Psoas muscle (tissue), 8 donors: Measurements from ENCODE around the gene PFKL. TPM values are rescaled to one million over a fixed set of nuclear protein-coding genes. Genes with fewer than 3 reads are reported as not detected.
"Not testable (repeated sequence)": the region's sequence is repeated elsewhere in the genome, so short reads cannot be mapped to it uniquely, and the experiment has no call there.

ENCODE experiments used
- ATAC-seq, 4 donors: fragments of 200-7000 bp; cut with Tn5 transposase; one replicate each; pipeline ENCODE4 v1.9.1; 2020; ENCODE audit warnings: moderate library complexity in 3 of 4, mild to moderate bottlenecking in 2 of 4
- DNase-seq, 2 donors: peaks; one replicate each; pipeline ENCODE4 v3.0.0-alpha.2; 2020
- H3K27ac ChIP-seq: fragments of 200-600 bp; one replicate; pipeline ENCODE4 v1.8.0; 2022
- H3K27me3 ChIP-seq, 3 donors: fragments of 200-600 bp in 1 of 3; one replicate each; pipeline versions ENCODE4 v1.6.1 to v1.8.0; 2013 to 2022; ENCODE audit warnings: low read length in 2 of 3, mild to moderate bottlenecking in 2 of 3, moderate library complexity in 1 of 3; ENCODE audit not compliant: insufficient read depth in 3 of 3
- H3K36me3 ChIP-seq, 2 donors: fragments of 200-600 bp in 1 of 2; one replicate each; pipeline versions ENCODE4 v1.6.1 to v1.8.0; 2013 to 2022; ENCODE audit warnings: low read depth in 1 of 2, mild to moderate bottlenecking in 1 of 2, moderate library complexity in 1 of 2; ENCODE audit not compliant: insufficient read depth in 1 of 2
- H3K4me1 ChIP-seq: fragments of 200-600 bp; one replicate; pipeline ENCODE4 v1.8.0; 2022
- H3K4me3 ChIP-seq: fragments of 200-600 bp; one replicate; pipeline ENCODE4 v1.8.0; 2022; ENCODE audit warnings: mild to moderate bottlenecking
- H3K9me3 ChIP-seq: fragments of 200-600 bp; one replicate; pipeline ENCODE4 v1.8.0; 2022
- WGBS, 3 donors: extraction: QIAGEN DNeasy Blood & Tissue Kit; methylation state at CpG; one replicate each; pipeline versions ENCODE4 v1.1.6 to v1.1.7; 2013; 5-methylcytosine and 5-hydroxymethylcytosine counted together
- intact Hi-C, 2 donors: fragments of 100-400 bp; cut with DNase I; formaldehyde crosslinking; loops; one replicate each; pipeline versions ENCODE4 v1.11.0 to v1.14.2; 2022
- polyA plus RNA-seq, 3 donors: library from polyadenylated mRNA; stranded (reverse); fragments of 200-250 nt; gene quantifications; one replicate each; pipeline ENCODE4 v1.2.3, GENCODE V29; 2013
- total RNA-seq, 4 donors: library from RNA; stranded (reverse); fragmentation: NEBNext Ultra II Directional in 2 of 4; extraction: Animal tissue kit (Norgen Biotek cat#: 25700) in 2 of 4; gene quantifications; one replicate each; pipeline versions ENCODE4 v1.2.1 to v1.2.4, GENCODE V29; 2021 to 2023
- TF ChIP-seq, protein P1 (sequence below): fragments of 200-600 bp; IDR thresholded peaks from one replicate; pipeline ENCODE4 v1.8.0; 2022; ENCODE audit warnings: antibody characterized with exemption
- donor health status: healthy with polysubstance abuse.
- donor health status: DM: no; HTN: no; CAD: no; lungs with moderate emphysema.
- donor health status: Bipolar disorder and iron deficiency.
- donor health status: healthy.
- donor health status: DM: yes; HTN: yes; CAD: no.
- donor health status: DM: no; HTN: no; CAD: no.
- donor health status: DM: no; HTN: no; CAD: no.
- donor health status: DM: yes; HTN: yes; CAD: no.

Gene PFKL
- total and polyA plus RNA-seq, 7 donors, result 9.2 to 33.6 (median 21.2) TPM

DNA sequence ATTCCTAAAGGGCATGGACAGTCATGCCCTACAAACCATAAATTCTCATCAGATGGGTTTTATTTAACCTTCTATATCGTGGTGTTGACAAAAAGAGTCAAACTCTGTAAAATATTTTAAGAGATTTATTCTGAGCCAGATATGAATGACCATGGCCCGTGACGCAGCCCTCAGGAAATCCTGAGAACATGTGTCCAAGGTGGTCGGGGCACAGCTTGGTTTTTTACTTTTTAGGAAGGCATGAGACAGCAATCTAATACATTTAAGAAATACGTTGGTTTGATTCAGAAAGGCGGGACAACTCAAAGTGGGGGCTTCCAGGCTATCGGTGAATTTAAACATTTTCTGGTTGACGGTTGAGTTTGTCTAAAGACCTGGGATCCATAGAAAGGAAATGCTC, 43.1 kb downstream of the PFKL start:
- H3K36me3 ChIP-seq, H3K27ac ChIP-seq, H3K4me3 ChIP-seq, H3K9me3 ChIP-seq, intact Hi-C loops, DNase-seq, ATAC-seq: not testable (repeated sequence)
- peaks cover 11% of the 10 kb centered on the region for H3K4me1 ChIP-seq
- H3K27me3 ChIP-seq, result peaks cover 0 to 13% (median 0%) of the 10 kb centered on the region in 3 donors
- WGBS, 3 donors, result 76 to 83% (median 80%) methylated on average over 8 of the region's 8 CpGs

DNA sequence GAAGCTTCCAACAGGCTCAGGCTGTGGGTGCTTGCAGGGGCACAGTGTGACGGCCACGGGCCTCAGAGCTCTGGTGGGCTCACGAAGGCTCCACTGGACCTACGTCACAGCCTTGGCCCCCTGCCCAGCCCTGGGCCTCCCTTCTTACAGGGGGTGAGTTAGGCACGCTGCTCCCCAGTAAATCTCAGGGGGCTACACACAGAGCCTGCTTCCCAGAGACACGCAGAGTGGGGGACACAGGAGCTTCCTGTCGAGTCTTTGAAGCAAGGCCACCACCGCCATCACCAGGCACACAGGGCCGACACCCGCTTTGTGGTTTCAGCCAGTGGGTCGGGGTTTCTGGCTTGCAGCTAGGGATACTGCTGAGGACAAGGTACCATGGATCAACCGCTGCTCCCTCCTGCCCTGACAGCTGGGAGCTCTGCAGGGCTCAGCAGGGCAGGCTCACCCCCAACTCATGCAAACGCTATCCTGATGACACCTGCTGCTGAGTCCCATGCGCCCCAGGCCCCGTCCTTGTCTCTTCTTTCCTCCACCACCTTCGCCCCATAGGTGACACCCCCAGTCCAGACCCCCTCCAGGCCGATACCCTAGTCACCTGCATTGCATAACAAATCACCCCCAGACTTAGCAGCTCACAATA, 44.8 kb downstream of the PFKL start:
- ATAC-seq, result no peak
- H3K4me1 ChIP-seq, result peaks cover 5% of the 10 kb centered on the region
- no peak for DNase-seq

DNA sequence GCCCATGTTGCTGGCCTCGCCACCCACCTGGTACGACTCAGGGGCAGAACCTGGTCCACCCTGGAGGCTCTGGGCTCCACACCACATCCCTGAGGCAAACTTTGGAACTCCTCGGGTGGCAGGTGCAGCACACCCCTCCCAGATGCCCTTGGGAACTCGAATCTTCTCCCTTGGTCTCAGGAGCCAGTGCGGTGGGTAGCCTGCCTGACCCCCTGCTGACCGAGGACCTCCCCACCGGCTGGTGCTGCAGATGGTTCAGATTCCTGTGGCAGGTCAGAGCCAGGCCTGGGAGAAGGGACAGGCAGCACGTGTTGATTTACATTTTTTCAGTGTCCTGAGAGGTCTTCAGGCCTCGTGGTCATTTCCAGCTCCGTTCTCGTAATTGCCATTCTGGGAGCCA, 45.6 kb downstream of the PFKL start:
- Histone ChIP-seq H3K4me1 (no peaks in the 10 kb centered on the region), H3K36me3 (no peaks in the 10 kb centered on the region), H3K4me3 (no peak overlapping the region), H3K9me3 (no peaks in the 10 kb centered on the region), H3K27me3 (peaks cover 0 to 32% (median 8%) of the 10 kb centered on the region in 3 donors), H3K27ac (no peak overlapping the region)
- DNase-seq, result no peak
- intact Hi-C loops, result no loop called here
- WGBS, 3 donors, result 47 to 48% (median 48%) methylated on average over 11 of the region's 11 CpGs
- TF ChIP-seq, protein P1, sequence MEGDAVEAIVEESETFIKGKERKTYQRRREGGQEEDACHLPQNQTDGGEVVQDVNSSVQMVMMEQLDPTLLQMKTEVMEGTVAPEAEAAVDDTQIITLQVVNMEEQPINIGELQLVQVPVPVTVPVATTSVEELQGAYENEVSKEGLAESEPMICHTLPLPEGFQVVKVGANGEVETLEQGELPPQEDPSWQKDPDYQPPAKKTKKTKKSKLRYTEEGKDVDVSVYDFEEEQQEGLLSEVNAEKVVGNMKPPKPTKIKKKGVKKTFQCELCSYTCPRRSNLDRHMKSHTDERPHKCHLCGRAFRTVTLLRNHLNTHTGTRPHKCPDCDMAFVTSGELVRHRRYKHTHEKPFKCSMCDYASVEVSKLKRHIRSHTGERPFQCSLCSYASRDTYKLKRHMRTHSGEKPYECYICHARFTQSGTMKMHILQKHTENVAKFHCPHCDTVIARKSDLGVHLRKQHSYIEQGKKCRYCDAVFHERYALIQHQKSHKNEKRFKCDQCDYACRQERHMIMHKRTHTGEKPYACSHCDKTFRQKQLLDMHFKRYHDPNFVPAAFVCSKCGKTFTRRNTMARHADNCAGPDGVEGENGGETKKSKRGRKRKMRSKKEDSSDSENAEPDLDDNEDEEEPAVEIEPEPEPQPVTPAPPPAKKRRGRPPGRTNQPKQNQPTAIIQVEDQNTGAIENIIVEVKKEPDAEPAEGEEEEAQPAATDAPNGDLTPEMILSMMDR, result no peak
- no peak for ATAC-seq

More for the DNA sequence above, 44.8 kb downstream of the PFKL start:
- 63 to 65% (median 65%) methylated on average over 17 of the region's 17 CpGs for WGBS, 3 donors
- Histone ChIP-seq H3K9me3 (no peaks in the 10 kb centered on the region), H3K4me3 (no peak overlapping the region), H3K27me3 (peaks cover 0 to 28% (median 6%) of the 10 kb centered on the region in 3 donors), H3K36me3 (no peaks in the 10 kb centered on the region), H3K27ac (no peak overlapping the region)
- TF ChIP-seq, protein P1, result no peak
- intact Hi-C loops, result no loop called here

DNA sequence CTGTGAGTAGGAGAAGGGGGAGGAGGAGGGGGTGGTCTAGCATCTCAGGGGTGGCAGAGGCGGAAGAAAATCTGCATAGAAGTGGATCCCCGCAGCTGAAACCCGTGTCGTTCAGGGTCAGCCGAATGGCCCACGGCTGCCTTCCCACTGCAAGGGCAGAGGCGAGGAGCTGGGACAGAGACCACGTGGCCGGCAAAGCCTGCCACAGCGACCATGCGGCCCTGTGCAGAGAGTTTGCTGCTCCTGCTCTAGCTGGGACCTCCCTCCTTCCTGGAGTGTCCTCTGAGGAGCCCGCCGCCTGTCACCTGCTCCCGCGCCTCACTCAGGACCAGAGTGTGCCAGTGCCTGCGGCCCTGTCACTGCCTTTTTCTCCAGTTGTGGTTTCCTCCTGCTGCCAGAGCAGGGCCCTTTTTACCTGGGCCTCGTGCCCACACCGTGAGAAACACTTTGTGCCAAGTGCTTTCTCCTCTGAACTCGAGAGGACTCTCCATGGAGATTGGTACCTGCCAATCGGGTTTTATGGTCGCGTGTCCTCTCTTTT, 48.1 kb downstream of the PFKL start:
- H3K36me3 ChIP-seq, result no peaks in the 10 kb centered on the region
- no peak for ATAC-seq
- TF ChIP-seq, protein P1, result no peak
- H3K27ac ChIP-seq, result no peak overlapping the region
- no peak for DNase-seq
- H3K4me3 ChIP-seq, result no peak overlapping the region
- intact Hi-C loops, result no loop called here
- WGBS, 3 donors, result 43 to 52% (median 46%) methylated on average over 21 to 22 of the region's 22 CpGs
- H3K4me1 ChIP-seq, result no peaks in the 10 kb centered on the region
- peaks cover 0 to 57% (median 14%) of the 10 kb centered on the region in 3 donors for H3K27me3 ChIP-seq
- H3K9me3 ChIP-seq, result no peaks in the 10 kb centered on the region

DNA sequence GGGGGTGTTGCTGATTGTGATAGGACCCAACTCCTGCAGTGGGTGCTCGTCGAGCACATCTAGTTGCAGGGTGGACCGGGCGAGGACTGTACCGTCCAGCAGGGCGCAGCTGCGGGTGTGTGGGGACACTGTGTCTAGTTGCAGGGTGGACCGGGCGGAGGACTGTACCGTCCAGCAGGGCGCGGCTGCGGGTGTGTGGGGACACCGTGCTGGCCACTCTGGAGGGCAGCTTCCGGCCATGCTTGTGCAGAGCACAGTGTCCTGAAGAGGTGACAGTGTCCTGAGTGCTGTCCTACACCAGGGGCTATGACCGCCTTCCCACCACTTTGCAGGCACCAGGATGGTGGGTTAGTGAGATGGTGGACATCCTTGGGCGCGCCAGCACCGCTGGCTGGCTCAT, 49.0 kb downstream of the PFKL start:
- Histone ChIP-seq H3K4me1 (no peaks in the 10 kb centered on the region), H3K36me3 (no peaks in the 10 kb centered on the region), H3K9me3 (no peaks in the 10 kb centered on the region), H3K4me3 (no peak overlapping the region), H3K27ac (no peak overlapping the region), H3K27me3 (peaks cover 0 to 66% (median 16%) of the 10 kb centered on the region in 3 donors)
- TF ChIP-seq, protein P1, result no peak
- intact Hi-C loops, result no loop called here
- DNase-seq, result no peak
- WGBS, 3 donors, result 88 to 90% (median 89%) methylated on average over 19 of the region's 19 CpGs
- no peak for ATAC-seq
